Measurements from ENCODE around the gene UAP1L1. TPM values are rescaled to one million over a fixed set of nuclear protein-coding genes. Genes with fewer than 3 reads are reported as not detected.

Gene UAP1L1
- total and polyA plus RNA-seq, 2 of the 4 experiments (the other 2 are of a cell fraction): 2.3 to 9.8 TPM

- no peak overlapping the region for H3K4me2 ChIP-seq (ENCODE audit: low read depth, low read length)
- H3K27me3 ChIP-seq (ENCODE audit: control insufficient read depth, insufficient read depth, low read length): no peaks in the 10 kb centered on the region
- no peak for DNase-seq
- H2BK120ac ChIP-seq (ENCODE audit: low read depth, low read length): no peak overlapping the region
- POLR2A ChIA-PET (ENCODE audit: unreplicated experiment): no interaction called here
- H3K4me1 ChIP-seq (ENCODE audit: control insufficient read depth, insufficient read depth, low read length): no peaks in the 10 kb centered on the region; the same call in 1 of the 2 replicates
- H2BK5ac ChIP-seq (ENCODE audit: low read depth, low read length, poor library complexity, severe bottlenecking): no peak overlapping the region
- CTCF ChIA-PET: no interaction called here
- no peak overlapping the region for H4K91ac ChIP-seq (ENCODE audit: insufficient read depth, low read depth, low read length)
- H2AK9ac ChIP-seq (replicated peaks; ENCODE audit: low read depth, low read length, poor library complexity): no peak overlapping the region
- H2AFZ ChIP-seq (replicated peaks; ENCODE audit: low read length, poor library complexity): no peak overlapping the region
- H3K56ac ChIP-seq (ENCODE audit: extremely low read depth, insufficient read depth, low read length): no peak overlapping the region
- H3K18ac ChIP-seq (ENCODE audit: low read depth, low read length): no peak overlapping the region
- H2BK20ac ChIP-seq (ENCODE audit: low read depth, low read length): no peak overlapping the region
- no peak overlapping the region for H3K14ac ChIP-seq (replicated peaks; ENCODE audit: low read depth, low read length)
- H2AK5ac ChIP-seq (ENCODE audit: low read depth, low read length): no peak overlapping the region; the same call in 1 of the 2 replicates
- no CpG with 5 or more reads among the region's 12 CpGs for WGBS, 2 experiments (ENCODE audit: extremely low coverage in 2 of 2, insufficient read length in 1 of 2)
- no peak overlapping the region for H3K9ac ChIP-seq (ENCODE audit: low read depth, low read length)
- ATAC-seq (ENCODE audit: low read depth): no peak
- TF ChIP-seq CEBPB (IDR thresholded peaks at IDR 0.05; ENCODE audit: low read depth, low read length): peak; percentile 77
- TF ChIP-seq USF2 (IDR thresholded peaks at IDR 0.05; ENCODE audit: low read depth, low read length): no peak
- no peak overlapping the region for H2BK15ac ChIP-seq (ENCODE audit: low read depth, low read length)
- H4K20me1 ChIP-seq (ENCODE audit: insufficient read depth, low read length): peaks cover 10% of the 10 kb centered on the region
- intact Hi-C loops (cut with micrococcal nuclease): no loop called here
- no peak overlapping the region for H3K4me3 ChIP-seq (ENCODE audit: insufficient read depth, low read depth, low read length)
- dilution Hi-C loops (cut with HindIII; ENCODE audit: low sequenced_read_pairs, unreplicated experiment): no loop called here
- H4K8ac ChIP-seq (ENCODE audit: low read depth in 2 of 2, low read length in 2 of 2): no peak overlapping the region
- no peak overlapping the region for H3K4ac ChIP-seq (ENCODE audit: low read depth, low read length)
- no peaks in the 10 kb centered on the region for H3K9me3 ChIP-seq (ENCODE audit: control insufficient read depth, insufficient read depth, low read length)
- H3K9me1 ChIP-seq (ENCODE audit: insufficient read depth, low read length): no peaks in the 10 kb centered on the region
- BruUV-seq (replicated peaks): no TSS peak
- peaks cover 8 to 23% of the 10 kb centered on the region in 2 experiments; a peak in 3 of 4 replicates for H3K79me1 ChIP-seq (ENCODE audit: low read depth in 1 of 2, low read length in 2 of 2)
- H4K5ac ChIP-seq (ENCODE audit: low read depth, low read length): no peak overlapping the region
- in situ Hi-C loops (cut with MboI; ENCODE audit: low sequenced_read_pairs): no loop called here
- no peak overlapping the region for H3K27ac ChIP-seq (ENCODE audit: insufficient read depth, low read length)
- H3K36me3 ChIP-seq (ENCODE audit: control insufficient read depth, insufficient read depth, low read length): peaks cover 14% of the 10 kb centered on the region; the same call in 1 of the 2 replicates
- no peak overlapping the region for H3K23ac ChIP-seq (ENCODE audit: low read depth, low read length)
These were observed 2.0 kb upstream of the UAP1L1 start for GRCh38 chr9:137075275-137075775.
